HEK293 (cell line): ENCODE results near the gene NGLY1.

ENCODE experiments used
- ZNF138 ChIP-seq: fragments of 450-650 bp; formaldehyde crosslinking; IDR thresholded peaks from 2 replicates; pipeline ENCODE4 v1.5.1; 2016; ENCODE audit warnings: missing biosample characterization, missing genetic modification characterization, borderline replicate concordance
- ZNF391 ChIP-seq: fragments of 450-650 bp; formaldehyde crosslinking; IDR thresholded peaks from 2 replicates; pipeline ENCODE4 v1.5.1; 2016; ENCODE audit warnings: low read depth, missing biosample characterization, missing genetic modification characterization, borderline replicate concordance

DNA sequence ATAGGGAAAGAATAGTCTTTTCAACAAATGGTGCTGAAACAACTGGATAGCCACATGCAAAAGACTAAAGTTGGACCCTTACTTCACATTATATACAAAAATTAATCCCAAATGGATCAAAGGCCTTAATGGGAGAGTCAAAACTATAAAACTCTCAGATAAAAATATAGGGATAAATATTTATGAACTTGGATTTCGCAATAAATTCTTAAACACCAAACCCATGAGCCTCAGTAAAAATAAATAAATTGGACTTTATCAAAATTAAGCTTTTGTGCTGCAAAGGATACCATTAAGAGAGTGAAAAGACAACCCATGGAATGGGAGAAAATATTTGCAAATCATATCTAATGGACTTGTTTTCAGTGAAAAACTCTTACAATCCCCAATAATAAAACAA, 99.8 kb downstream of the NGLY1 start:
- no peak for TF ChIP-seq ZNF138
- no peak for TF ChIP-seq ZNF391 (tag by site-specific recombination)
